Astrocyte (in vitro differentiated cells and primary cell): Measurements from ENCODE around the gene MCTP1. TPM values are rescaled to one million over a fixed set of nuclear protein-coding genes. Genes with fewer than 3 reads are reported as not detected.
A peak's percentile ranks its signal among the peaks of the same experiment; 100 is the strongest.

Source experiments
- DNase-seq: peaks from one replicate; pipeline ENCODE4 v3.0.0-alpha.2; 2010; ENCODE audit warnings: low read depth
- FAIRE-seq: peaks from 2 replicates; lab custom pipeline; 2011; peaks lifted over from hg19 to GRCh38; lab: Jason Lieb, UNC
- H2AFZ ChIP-seq: 2 replicates; pipeline ENCODE4 v1.6.0; 2012; ENCODE audit warnings: low read depth, low read length, inconsistent platforms
- H3K27ac ChIP-seq: 2 replicates; pipeline ENCODE4 v1.5.1; 2011; ENCODE audit warnings: low read depth, low read length, inconsistent platforms
- H3K27me3 ChIP-seq: 2 replicates; pipeline ENCODE4 v1.6.0; 2011; ENCODE audit warnings: low read length, inconsistent platforms; ENCODE audit not compliant: insufficient read depth
- H3K36me3 ChIP-seq: 2 replicates; pipeline ENCODE4 v1.5.1; 2011; ENCODE audit warnings: low read length, inconsistent platforms; ENCODE audit not compliant: insufficient read depth
- H3K4me1 ChIP-seq: 2 replicates; pipeline ENCODE4 v1.5.1; 2011; ENCODE audit warnings: low read length, inconsistent platforms; ENCODE audit not compliant: insufficient read depth
- H3K4me2 ChIP-seq: 2 replicates; pipeline ENCODE4 v1.6.0; 2012; ENCODE audit warnings: low read length, inconsistent platforms
- H3K4me3 ChIP-seq: 2 replicates; pipeline ENCODE4 v1.5.1; 2011; ENCODE audit warnings: low read depth, mild to moderate bottlenecking, low read length, inconsistent platforms; ENCODE audit not compliant: insufficient read depth
- H3K79me2 ChIP-seq: 2 replicates; pipeline ENCODE4 v1.6.0; 2012; ENCODE audit warnings: mild to moderate bottlenecking, low read length, inconsistent platforms; ENCODE audit not compliant: insufficient read depth
- H3K9ac ChIP-seq: 2 replicates; pipeline ENCODE4 v1.6.0; 2012; ENCODE audit warnings: mild to moderate bottlenecking, low read length, inconsistent platforms
- H3K9me3 ChIP-seq: 2 replicates; pipeline ENCODE4 v1.5.1; 2012; ENCODE audit warnings: low read depth, mild to moderate bottlenecking, low read length, inconsistent platforms; ENCODE audit not compliant: insufficient read depth
- H4K20me1 ChIP-seq: 2 replicates; pipeline ENCODE4 v1.6.0; 2012; ENCODE audit warnings: low read length, inconsistent platforms; ENCODE audit not compliant: insufficient read depth
- H3K27ac Mint-ChIP-seq: one replicate; pipeline ENCODE4 v1.8.0; 2021; ENCODE audit warnings: mild to moderate bottlenecking, mixed read lengths; ENCODE audit not compliant: unreplicated experiment
- H3K27me3 Mint-ChIP-seq: one replicate; pipeline ENCODE4 v1.8.0; 2021; ENCODE audit warnings: low read depth, mixed read lengths; ENCODE audit not compliant: unreplicated experiment
- H3K36me3 Mint-ChIP-seq: one replicate; pipeline ENCODE4 v1.8.0; 2021; ENCODE audit warnings: low read depth, mixed read lengths; ENCODE audit not compliant: unreplicated experiment
- H3K4me1 Mint-ChIP-seq: one replicate; pipeline ENCODE4 v1.8.0; 2021; ENCODE audit warnings: low read depth, mixed read lengths; ENCODE audit not compliant: unreplicated experiment
- H3K4me3 Mint-ChIP-seq: one replicate; pipeline ENCODE4 v1.8.0; 2021; ENCODE audit warnings: mild to moderate bottlenecking, moderate library complexity, mixed read lengths; ENCODE audit not compliant: unreplicated experiment
- H3K9me3 Mint-ChIP-seq: one replicate; pipeline ENCODE4 v1.8.0; 2021; ENCODE audit warnings: mild to moderate bottlenecking, mixed read lengths; ENCODE audit not compliant: unreplicated experiment
- EZH2 ChIP-seq: IDR thresholded peaks from 2 replicates; pipeline ENCODE4 v1.6.1; 2012; ENCODE audit warnings: mild to moderate bottlenecking, low read length, inconsistent platforms; ENCODE audit not compliant: insufficient read depth
- total RNA-seq: library from RNA; stranded (reverse); gene quantifications from 2 replicates; pipeline ENCODE4 v1.2.1, GENCODE V29; 2021
- TF ChIP-seq, protein P1 (sequence below): IDR thresholded peaks from 2 replicates; pipeline ENCODE4 v1.5.1; 2011; ENCODE audit warnings: low read depth, mild to moderate bottlenecking, inconsistent platforms, low read length, moderate library complexity; ENCODE audit not compliant: insufficient read depth

MCTP1 gene
- total RNA-seq, 1 donor from 2014 or later: 40.6 TPM

DNA sequence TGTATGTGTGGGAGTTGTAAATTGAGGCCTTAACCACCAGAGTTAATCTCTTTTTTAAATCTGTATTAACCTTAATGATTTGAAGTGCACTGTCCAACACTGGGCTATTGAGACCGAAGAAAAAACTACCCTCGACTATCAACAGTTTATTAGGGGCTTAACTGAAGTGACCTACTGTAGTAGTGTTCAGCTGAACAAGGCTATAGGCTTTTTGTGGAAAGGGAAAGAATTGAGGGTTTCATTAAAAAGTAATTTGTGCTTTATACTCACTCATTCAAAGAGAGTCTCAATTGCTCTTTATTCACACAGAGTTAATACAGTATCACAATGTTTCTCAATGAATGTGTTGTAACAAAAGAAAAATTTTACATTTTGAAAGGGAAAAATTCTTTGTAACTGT is 399.0 kb downstream of the MCTP1 start:
- no peak for TF ChIP-seq EZH2
- TF ChIP-seq, protein P1, sequence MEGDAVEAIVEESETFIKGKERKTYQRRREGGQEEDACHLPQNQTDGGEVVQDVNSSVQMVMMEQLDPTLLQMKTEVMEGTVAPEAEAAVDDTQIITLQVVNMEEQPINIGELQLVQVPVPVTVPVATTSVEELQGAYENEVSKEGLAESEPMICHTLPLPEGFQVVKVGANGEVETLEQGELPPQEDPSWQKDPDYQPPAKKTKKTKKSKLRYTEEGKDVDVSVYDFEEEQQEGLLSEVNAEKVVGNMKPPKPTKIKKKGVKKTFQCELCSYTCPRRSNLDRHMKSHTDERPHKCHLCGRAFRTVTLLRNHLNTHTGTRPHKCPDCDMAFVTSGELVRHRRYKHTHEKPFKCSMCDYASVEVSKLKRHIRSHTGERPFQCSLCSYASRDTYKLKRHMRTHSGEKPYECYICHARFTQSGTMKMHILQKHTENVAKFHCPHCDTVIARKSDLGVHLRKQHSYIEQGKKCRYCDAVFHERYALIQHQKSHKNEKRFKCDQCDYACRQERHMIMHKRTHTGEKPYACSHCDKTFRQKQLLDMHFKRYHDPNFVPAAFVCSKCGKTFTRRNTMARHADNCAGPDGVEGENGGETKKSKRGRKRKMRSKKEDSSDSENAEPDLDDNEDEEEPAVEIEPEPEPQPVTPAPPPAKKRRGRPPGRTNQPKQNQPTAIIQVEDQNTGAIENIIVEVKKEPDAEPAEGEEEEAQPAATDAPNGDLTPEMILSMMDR: no peak
- Histone ChIP-seq H3K27ac (no peak overlapping the region), H2AFZ (no peak overlapping the region), H3K27me3 (no peaks in the 10 kb centered on the region), H4K20me1 (no peaks in the 10 kb centered on the region), H3K9ac (no peak overlapping the region), H3K4me3 (no peak overlapping the region), H3K9me3 (no peaks in the 10 kb centered on the region), H3K36me3 (no peaks in the 10 kb centered on the region), H3K4me1 (no peaks in the 10 kb centered on the region), H3K4me2 (no peak overlapping the region), H3K79me2 (no peaks in the 10 kb centered on the region)
- Mint-ChIP-seq H3K4me3 (no peak overlapping the region), H3K4me1 (peaks cover 11% of the 10 kb centered on the region), H3K27ac (no peak overlapping the region), H3K9me3 (no peaks in the 10 kb centered on the region), H3K27me3 (no peaks in the 10 kb centered on the region), H3K36me3 (peaks cover 4% of the 10 kb centered on the region)
- DNase-seq (no peak), FAIRE-seq (no peak)

DNA sequence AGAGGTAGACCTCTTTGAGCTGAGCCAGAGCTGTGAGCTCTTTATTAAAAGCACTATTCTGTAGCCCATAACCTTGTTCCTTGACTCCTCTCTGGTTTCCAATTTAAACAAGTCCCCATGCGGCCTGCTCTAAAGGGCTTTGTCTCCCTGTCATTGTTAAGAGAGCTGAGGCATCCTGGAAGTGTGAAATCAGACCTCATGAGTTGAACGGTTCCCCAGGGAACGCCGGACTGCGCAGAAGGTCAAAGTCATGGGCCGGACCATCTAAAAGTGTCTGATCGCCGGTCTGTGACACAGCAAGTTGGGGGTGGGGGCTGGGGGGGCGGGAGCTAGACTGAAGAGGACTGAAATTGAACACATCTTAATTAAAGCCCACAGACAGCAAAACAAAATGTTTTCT is 400.6 kb downstream of the MCTP1 start:
- Histone ChIP-seq H3K27me3 (no peaks in the 10 kb centered on the region), H3K79me2 (no peaks in the 10 kb centered on the region), H3K27ac (no peak overlapping the region), H3K4me2 (no peak overlapping the region), H3K9me3 (no peaks in the 10 kb centered on the region), H4K20me1 (no peaks in the 10 kb centered on the region), H3K9ac (no peak overlapping the region), H2AFZ (peak overlapping the region; percentile 72), H3K36me3 (no peaks in the 10 kb centered on the region), H3K4me3 (no peak overlapping the region), H3K4me1 (no peaks in the 10 kb centered on the region)
- FAIRE-seq (no peak), DNase-seq (peak; percentile 14)
- no peaks in the 10 kb centered on the region for H3K9me3 Mint-ChIP-seq
- H3K27ac Mint-ChIP-seq: no peak overlapping the region
- no peak overlapping the region for H3K4me3 Mint-ChIP-seq
- no peak for TF ChIP-seq EZH2
- TF ChIP-seq, protein P1: no peak
- peaks cover 11% of the 10 kb centered on the region for H3K4me1 Mint-ChIP-seq
- peaks cover 4% of the 10 kb centered on the region for H3K36me3 Mint-ChIP-seq
- no peaks in the 10 kb centered on the region for H3K27me3 Mint-ChIP-seq

GRCh38 chr5:94872526-94872925 is 412.4 kb downstream of the MCTP1 start:
- H3K9me3 Mint-ChIP-seq: no peaks in the 10 kb centered on the region
- FAIRE-seq: no peak

More at GRCh38 chr5:94872526-94872925, 412.4 kb downstream of the MCTP1 start:
- no peak overlapping the region for H3K27ac Mint-ChIP-seq
- Histone ChIP-seq H3K9me3 (no peaks in the 10 kb centered on the region), H3K4me1 (no peaks in the 10 kb centered on the region), H4K20me1 (no peaks in the 10 kb centered on the region), H3K4me3 (no peak overlapping the region), H3K27me3 (no peaks in the 10 kb centered on the region), H2AFZ (no peak overlapping the region), H3K27ac (no peak overlapping the region), H3K9ac (peak overlapping the region; percentile 18), H3K4me2 (peak overlapping the region; percentile 30), H3K36me3 (no peaks in the 10 kb centered on the region), H3K79me2 (no peaks in the 10 kb centered on the region)
- TF ChIP-seq EZH2: no peak
- TF ChIP-seq, protein P1: no peak
- H3K4me3 Mint-ChIP-seq: no peak overlapping the region
- no peaks in the 10 kb centered on the region for H3K27me3 Mint-ChIP-seq
- H3K4me1 Mint-ChIP-seq: no peaks in the 10 kb centered on the region
- peaks cover 5% of the 10 kb centered on the region for H3K36me3 Mint-ChIP-seq
- no peak for DNase-seq
